Liver (tissue), 9 donors: ENCODE measurements around the gene PC. TPM values are rescaled to one million over a fixed set of nuclear protein-coding genes. Genes with fewer than 3 reads are reported as not detected.

Source experiments
- DNase-seq: peaks from one replicate; pipeline ENCODE4 v3.0.0-alpha.2; 2017; ENCODE audit warnings: low spot score
- H3K27ac ChIP-seq, 2 donors: one replicate each; pipeline ENCODE4 v1.7.0; 2013; ENCODE audit warnings: inconsistent platforms in 2 of 2, low read length in 2 of 2, control low read depth in 1 of 2, low read depth in 1 of 2, mild to moderate bottlenecking in 1 of 2
- H3K27me3 ChIP-seq, 4 donors: one replicate each; pipeline versions ENCODE4 v1.6.1 to v1.7.0; 2013; ENCODE audit warnings: low read length in 3 of 4, inconsistent platforms in 1 of 4, mild to moderate bottlenecking in 1 of 4, moderate library complexity in 1 of 4; ENCODE audit not compliant: control insufficient read depth in 4 of 4, insufficient read depth in 4 of 4
- H3K36me3 ChIP-seq, 4 donors: one replicate each; pipeline versions ENCODE4 v1.6.1 to v1.7.0; 2013; ENCODE audit warnings: low read length in 3 of 4, mild to moderate bottlenecking in 3 of 4, low read depth in 1 of 4, moderate library complexity in 1 of 4; ENCODE audit not compliant: control insufficient read depth in 4 of 4, insufficient read depth in 3 of 4
- H3K4me1 ChIP-seq, 4 donors: one replicate each; pipeline versions ENCODE4 v1.6.1 to v1.7.0; 2013; ENCODE audit warnings: low read length in 3 of 4, mild to moderate bottlenecking in 3 of 4, moderate library complexity in 1 of 4; ENCODE audit not compliant: control insufficient read depth in 4 of 4, insufficient read depth in 4 of 4
- H3K4me3 ChIP-seq, 3 donors: one replicate each; pipeline versions ENCODE4 v1.6.1 to v1.7.0; 2013; ENCODE audit warnings: low read length in 3 of 3, control low read depth in 1 of 3, low read depth in 1 of 3, mild to moderate bottlenecking in 1 of 3
- H3K9ac ChIP-seq, 2 donors: one replicate each; pipeline ENCODE4 v1.7.0; 2013; ENCODE audit warnings: low read length in 2 of 2, mild to moderate bottlenecking in 2 of 2, moderate library complexity in 2 of 2, control low read depth in 1 of 2, low read depth in 1 of 2
- H3K9me3 ChIP-seq, 4 donors: one replicate each; pipeline versions ENCODE4 v1.6.1 to v1.7.0; 2013; ENCODE audit warnings: low read length in 3 of 4; ENCODE audit not compliant: control insufficient read depth in 4 of 4
- ATF3 ChIP-seq: IDR thresholded peaks from 2 replicates; pipeline ENCODE4 v1.6.1; 2016; ENCODE audit warnings: antibody characterized with exemption
- CTCF ChIP-seq: fragments of 150-350 bp; IDR thresholded peaks from 2 replicates; pipeline ENCODE4 v1.5.1; 2017; ENCODE audit warnings: improper control_type of control experiment, low read depth, low read length; ENCODE audit not compliant: missing input control
- EGR1 ChIP-seq, 2 donors: IDR thresholded peaks; 2 replicates each; pipeline ENCODE4 v1.6.1; 2016 to 2018; ENCODE audit warnings: antibody characterized with exemption in 2 of 2, low read depth in 2 of 2
- FOXA1 ChIP-seq: IDR thresholded peaks from 2 replicates; pipeline ENCODE4 v1.6.1; 2016; ENCODE audit warnings: antibody characterized with exemption
- FOXA2 ChIP-seq: IDR thresholded peaks from 2 replicates; pipeline ENCODE4 v1.6.1; 2016; ENCODE audit warnings: antibody characterized with exemption
- GABPA ChIP-seq, 2 donors: IDR thresholded peaks in 1 of 2; conservative IDR thresholded peaks in 1 of 2; 2 replicates each; pipeline ENCODE4 v1.6.1; 2016; ENCODE audit warnings: antibody characterized with exemption in 2 of 2, mild to moderate bottlenecking in 1 of 2, moderate library complexity in 1 of 2
- HNF4A ChIP-seq, 2 donors: conservative IDR thresholded peaks; 2 replicates each; pipeline ENCODE4 v1.6.1; 2016; ENCODE audit warnings: antibody characterized with exemption in 2 of 2, mild to moderate bottlenecking in 2 of 2
- JUND ChIP-seq, 2 donors: IDR thresholded peaks; 2 replicates each; pipeline ENCODE4 v1.6.1; 2016; ENCODE audit warnings: antibody characterized with exemption in 2 of 2
- MAX ChIP-seq: IDR thresholded peaks from 2 replicates; pipeline ENCODE4 v1.6.1; 2016; ENCODE audit warnings: antibody characterized with exemption
- NR2F2 ChIP-seq: IDR thresholded peaks from 2 replicates; pipeline ENCODE4 v1.6.1; 2016; ENCODE audit warnings: antibody characterized with exemption
- RAD21 ChIP-seq, 2 donors: IDR thresholded peaks; 2 replicates each; pipeline ENCODE4 v1.6.1; 2016; ENCODE audit warnings: antibody characterized with exemption in 2 of 2, mild to moderate bottlenecking in 2 of 2
- REST ChIP-seq: IDR thresholded peaks from 2 replicates; pipeline ENCODE4 v1.6.1; 2016; ENCODE audit warnings: antibody characterized with exemption, mild to moderate bottlenecking
- RXRA ChIP-seq, 2 donors: IDR thresholded peaks; 2 replicates each; pipeline ENCODE4 v1.6.1; 2017 to 2018; ENCODE audit warnings: antibody characterized with exemption in 2 of 2, mild to moderate bottlenecking in 1 of 2
- SP1 ChIP-seq: IDR thresholded peaks from 2 replicates; pipeline ENCODE4 v1.6.1; 2018; ENCODE audit warnings: antibody characterized with exemption, mild to moderate bottlenecking
- TAF1 ChIP-seq: conservative IDR thresholded peaks from 2 replicates; pipeline ENCODE4 v1.6.1; 2016; ENCODE audit warnings: antibody characterized with exemption, mild to moderate bottlenecking
- YY1 ChIP-seq: IDR thresholded peaks from 2 replicates; pipeline ENCODE4 v1.6.1; 2016; ENCODE audit warnings: antibody characterized with exemption, mild to moderate bottlenecking
- ZBTB33 ChIP-seq: IDR thresholded peaks from 2 replicates; pipeline ENCODE4 v1.6.1; 2016; ENCODE audit warnings: antibody characterized with exemption
- WGBS: extraction: QIAGEN DNeasy Blood & Tissue Kit; methylation state at CpG from one replicate; pipeline ENCODE4 v1.1.7; 2013; 5-methylcytosine and 5-hydroxymethylcytosine counted together
- polyA plus RNA-seq, 2 donors: library from polyadenylated mRNA; stranded (reverse) in 1 of 2; unstranded in 1 of 2; fragments of 200-250 nt in 1 of 2; fragments of >200 nt in 1 of 2; fragmentation: Nextera tagmentation in 1 of 2; extraction: Ambion mirVana in 1 of 2; gene quantifications; one replicate each; pipeline versions ENCODE4 v1.2.1 to v1.2.3, GENCODE V29; 2013 to 2015
- total RNA-seq, 2 donors: library from RNA; depleted of rRNA; stranded (reverse); fragments of >200 nt; gene quantifications; one replicate each; pipeline ENCODE4 v1.2.3, GENCODE V29; 2014
- donor health status: healthy.
- donor health status: healthy.
- donor health status: healthy.
- donor health status: healthy.
- donor health status: healthy.

The PC gene
- total and polyA plus RNA-seq, 4 donors = 144 to 583 (median 296) TPM

- WGBS = 81% methylated on average over 9 of the region's 9 CpGs
- Histone ChIP-seq H3K27ac (no peak overlapping the region), H3K36me3 (peaks cover 0 to 3% (median 2%) of the 10 kb centered on the region in 4 donors), H3K4me3 (no peak overlapping the region), H3K27me3 (no peaks in the 10 kb centered on the region), H3K9me3 (no peaks in the 10 kb centered on the region), H3K9ac (no peak overlapping the region), H3K4me1 (peaks cover 10 to 16% (median 13%) of the 10 kb centered on the region in 4 donors)
- TF ChIP-seq TAF1 = no peak
- no peak for TF ChIP-seq REST
- no peak for TF ChIP-seq ZBTB33
- TF ChIP-seq RXRA (IDR thresholded peaks at IDR 0.05) = no peak
- no peak for TF ChIP-seq NR2F2
- TF ChIP-seq EGR1 (IDR thresholded peaks at IDR 0.05; ENCODE audit: low read depth in 2 of 2) = no peak
- TF ChIP-seq FOXA2 = no peak
- TF ChIP-seq ATF3 = no peak
- no peak for TF ChIP-seq GABPA (IDR thresholded peaks at IDR 0.05 in 1 of 2, conservative IDR thresholded peaks at IDR 0.05 in 1 of 2)
- DNase-seq = no peak
Measured at GRCh38 chr11:66912911-66913310, 45.3 kb downstream of the PC start.

GRCh38 chr11:66912361-66912760 is 45.8 kb downstream of the PC start:
- peaks cover 0 to 3% (median 1%) of the 10 kb centered on the region in 4 donors for H3K36me3 ChIP-seq
- H3K4me1 ChIP-seq = peaks cover 10 to 21% (median 14%) of the 10 kb centered on the region in 4 donors
- H3K27me3 ChIP-seq = no peaks in the 10 kb centered on the region
- 83% methylated on average over 7 of the region's 7 CpGs for WGBS
- DNase-seq = no peak
- H3K27ac ChIP-seq = no peak overlapping the region
- no peak overlapping the region for H3K9ac ChIP-seq
- TF ChIP-seq REST (no peak), FOXA1 (no peak), ZBTB33 (no peak), NR2F2 (no peak), YY1 (no peak), TAF1 (no peak), JUND (IDR thresholded peaks at IDR 0.05) (no peak), HNF4A (conservative IDR thresholded peaks at IDR 0.05) (no peak), ATF3 (no peak), GABPA (IDR thresholded peaks at IDR 0.05 in 1 of 2, conservative IDR thresholded peaks at IDR 0.05 in 1 of 2) (no peak), RXRA (IDR thresholded peaks at IDR 0.05) (no peak), RAD21 (IDR thresholded peaks at IDR 0.05) (no peak), CTCF (no peak), MAX (no peak), SP1 (no peak), EGR1 (IDR thresholded peaks at IDR 0.05; ENCODE audit: low read depth in 2 of 2) (no peak), FOXA2 (no peak)
- no peak overlapping the region for H3K4me3 ChIP-seq
- H3K9me3 ChIP-seq = no peaks in the 10 kb centered on the region
